SK-N-SH (cell line): Measurements from ENCODE around the gene FOXO1. TPM values are rescaled to one million over a fixed set of nuclear protein-coding genes. Genes with fewer than 3 reads are reported as not detected.

Experiments used
- CTCF ChIA-PET: fragments of 300-600, 350-600 bp; formaldehyde crosslinking; extraction: SDS; loops from one replicate; lab custom pipeline; 2021; lab: Yijun Ruan, JAX
- POLR2A ChIA-PET: fragments of 350-600 bp; sonication (Branson Sonifier 250); formaldehyde crosslinking; extraction: SDS; loops from one replicate; lab custom pipeline; 2020; ENCODE audit warnings: antibody characterized with exemption, inconsistent platforms; lab: Yijun Ruan, JAX
- DNase-seq: peaks from one replicate; pipeline ENCODE4 v3.0.0; 2012
- H2AFZ ChIP-seq: fragments of 200-600 bp; sonication (generic); 2 replicates; pipeline ENCODE4 v1.8.1; 2016; ENCODE audit warnings: antibody characterized with exemption, mild to moderate bottlenecking, low read depth
- H3F3A ChIP-seq: fragments of 200-600 bp; sonication (generic); replicated peaks from 2 replicates; pipeline ENCODE3; 2016; ENCODE audit warnings: antibody characterized with exemption, mild to moderate bottlenecking; ENCODE audit not compliant: insufficient read depth
- H3K27ac ChIP-seq, 2 experiments: fragments of 200-500 bp in 1 of 2; fragments of 200-600 bp in 1 of 2; sonication (Bioruptor generic) in 1 of 2; sonication (generic), shearing (Covaris generic) in 1 of 2; 2 replicates each; pipeline versions ENCODE4 v1.5.1 to v1.6.1; 2014 to 2016; ENCODE audit warnings: low read depth in 2 of 2, inconsistent platforms in 1 of 2, low read length in 1 of 2, mild to moderate bottlenecking in 1 of 2, mixed read lengths in 1 of 2
- H3K27me3 ChIP-seq: fragments of 200-600 bp; sonication (generic), shearing (Covaris generic); 2 replicates; pipeline ENCODE4 v1.6.1; 2016; ENCODE audit warnings: mixed run types; ENCODE audit not compliant: insufficient read depth
- H3K36me3 ChIP-seq, 2 experiments: fragments of 200-500 bp in 1 of 2; fragments of 200-600 bp in 1 of 2; sonication (Bioruptor generic) in 1 of 2; sonication (generic) in 1 of 2; replicated peaks in 1 of 2; 2 replicates each; pipeline versions ENCODE3 to v1.5.1; 2014 to 2016; ENCODE audit warnings: low read length in 1 of 2, mild to moderate bottlenecking in 1 of 2; ENCODE audit not compliant: insufficient read depth in 2 of 2, control insufficient read depth in 1 of 2
- H3K4me1 ChIP-seq, 2 experiments: fragments of 200-500 bp in 1 of 2; fragments of 200-600 bp in 1 of 2; sonication (Bioruptor generic) in 1 of 2; sonication (generic), shearing (Covaris generic) in 1 of 2; 2 replicates each; pipeline versions ENCODE4 v1.5.1 to v1.6.1; 2014 to 2016; ENCODE audit warnings: low read depth in 1 of 2, low read length in 1 of 2, mixed run types in 1 of 2; ENCODE audit not compliant: insufficient read depth in 2 of 2, control insufficient read depth in 1 of 2
- H3K4me2 ChIP-seq: fragments of 200-600 bp; sonication (generic), shearing (Covaris generic); 2 replicates; pipeline ENCODE4 v1.6.1; 2017; ENCODE audit warnings: mixed run types
- H3K4me3 ChIP-seq, 2 experiments: fragments of 200-500 bp in 1 of 2; fragments of 200-600 bp in 1 of 2; sonication (Bioruptor generic) in 1 of 2; sonication (generic), shearing (Covaris generic) in 1 of 2; 2 replicates each; pipeline versions ENCODE4 v1.5.1 to v1.8.1; 2014 to 2016; ENCODE audit warnings: low read depth in 2 of 2, inconsistent platforms in 1 of 2, low read length in 1 of 2, mild to moderate bottlenecking in 1 of 2, mixed read lengths in 1 of 2, moderate library complexity in 1 of 2
- H3K79me2 ChIP-seq: fragments of 200-600 bp; sonication (generic); 2 replicates; pipeline ENCODE4 v1.8.1; 2017; ENCODE audit warnings: mild to moderate bottlenecking; ENCODE audit not compliant: insufficient read depth
- H3K9ac ChIP-seq: fragments of 200-600 bp; sonication (generic); 2 replicates; pipeline ENCODE4 v1.6.1; 2017; ENCODE audit warnings: mixed run types
- H3K9me2 ChIP-seq: fragments of 200-600 bp; sonication (generic); 2 replicates; pipeline ENCODE4 v1.6.1; 2017; ENCODE audit warnings: mixed run types
- H3K9me3 ChIP-seq: fragments of 200-600 bp; sonication (generic); 2 replicates; pipeline ENCODE4 v1.6.1; 2017; ENCODE audit warnings: mixed run types, mild to moderate bottlenecking, moderate library complexity
- H4K20me1 ChIP-seq: fragments of 200-600 bp; sonication (generic); 2 replicates; pipeline ENCODE4 v1.6.1; 2017; ENCODE audit warnings: mild to moderate bottlenecking, mixed run types; ENCODE audit not compliant: insufficient read depth
- EP300 ChIP-seq, 2 experiments: IDR thresholded peaks; 2 replicates each; pipeline versions ENCODE4 v1.4.0 to v1.6.1; 2012; ENCODE audit warnings: borderline replicate concordance in 1 of 2, low read depth in 1 of 2, low read length in 1 of 2
- FOSL2 ChIP-seq: IDR thresholded peaks from 2 replicates; pipeline ENCODE4 v1.4.0; 2012; ENCODE audit warnings: low read depth, mild to moderate bottlenecking, moderate library complexity, borderline replicate concordance
- FOXM1 ChIP-seq: IDR thresholded peaks from 2 replicates; pipeline ENCODE4 v1.4.0; 2012; ENCODE audit warnings: low read depth, mild to moderate bottlenecking
- GATA2 ChIP-seq: sonication (generic); formaldehyde crosslinking; IDR thresholded peaks from 2 replicates; pipeline ENCODE4 v1.5.0; 2020; ENCODE audit warnings: mild to moderate bottlenecking, missing genetic modification reagents
- MEF2A ChIP-seq: IDR thresholded peaks from 2 replicates; pipeline ENCODE4 v1.4.0; 2012; ENCODE audit warnings: low read depth, borderline replicate concordance
- MXI1 ChIP-seq: IDR thresholded peaks from 2 replicates; pipeline ENCODE4 v1.6.1; 2012; ENCODE audit warnings: mild to moderate bottlenecking, low read depth, low read length, improper control_type of control experiment
- NFIC ChIP-seq: IDR thresholded peaks from 2 replicates; pipeline ENCODE4 v1.4.0; 2012; ENCODE audit warnings: borderline replicate concordance
- POLR2AphosphoS5 ChIP-seq: IDR thresholded peaks from 2 replicates; pipeline ENCODE4 v1.6.1; 2012; ENCODE audit warnings: low read depth, low read length
- SMC3 ChIP-seq: IDR thresholded peaks from 2 replicates; pipeline ENCODE4 v1.6.1; 2012; ENCODE audit warnings: low read depth, low read length, improper control_type of control experiment
- TCF12 ChIP-seq: IDR thresholded peaks from 2 replicates; pipeline ENCODE4 v1.4.0; 2012
- WGBS: methylation state at CpG from one replicate; pipeline ENCODE4 v1.1.6; 2017; ENCODE audit warnings: low lambda C conversion rate; 5-methylcytosine and 5-hydroxymethylcytosine counted together
- polyA plus RNA-seq, 3 experiments: library from polyadenylated mRNA; depleted of rRNA; stranded (reverse); fragments of >200 nt; gene quantifications; 2 replicates each; pipeline ENCODE4 v1.2.3, GENCODE V29; 2012
- TF ChIP-seq, protein P1 (sequence below): fragments of 200-600 bp; sonication (generic); IDR thresholded peaks from 2 replicates; pipeline ENCODE4 v1.6.1; 2017; ENCODE audit warnings: antibody characterized with exemption, mild to moderate bottlenecking, moderate library complexity
- TF ChIP-seq, protein P2 (sequence below): fragments of 150-350 bp; IDR thresholded peaks from 2 replicates; pipeline ENCODE4 v1.6.1; 2016; ENCODE audit warnings: mild to moderate bottlenecking, low read depth, low read length
- TF ChIP-seq, protein P3 (sequence below): IDR thresholded peaks from 2 replicates; pipeline ENCODE4 v1.4.0; 2012; ENCODE audit warnings: low read depth
- TF ChIP-seq, protein P4 (sequence below): IDR thresholded peaks from 2 replicates; pipeline ENCODE4 v1.4.0; 2012; ENCODE audit warnings: low read depth, borderline replicate concordance

Gene FOXO1
- polyA plus RNA-seq, 1 of the 3 experiments (the other 2 are of a cell fraction), result 1.8 TPM

DNA sequence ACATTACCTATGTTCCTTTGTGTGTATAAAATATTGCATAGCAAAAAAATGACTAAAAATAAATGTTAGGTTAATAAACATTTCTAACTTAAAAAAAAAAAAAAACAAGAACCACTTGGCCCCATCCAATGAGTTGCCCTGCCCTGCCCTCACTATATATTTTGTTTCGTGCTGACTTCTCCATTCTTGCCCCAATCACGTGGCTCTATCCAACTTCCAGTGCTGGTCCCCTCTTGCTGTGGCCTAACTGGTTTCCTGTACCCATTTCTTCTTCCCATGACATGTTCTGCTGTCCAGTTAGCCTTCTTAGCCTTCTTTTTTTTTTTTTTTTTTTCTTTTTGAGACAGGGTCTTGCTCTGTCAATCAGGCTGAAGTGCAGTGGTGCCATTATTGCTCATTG, 151.6 kb downstream of the FOXO1 start:
- Histone ChIP-seq H3K79me2 (no peaks in the 10 kb centered on the region), H4K20me1 (no peaks in the 10 kb centered on the region), H3K9me2 (no peaks in the 10 kb centered on the region), H3K4me1 (peaks cover 0 to 3% of the 10 kb centered on the region in 2 experiments; a peak in 1 of 4 replicates), H3K4me2 (no peak overlapping the region), H3K27ac (no peak overlapping the region), H2AFZ (no peak overlapping the region), H3K9ac (no peak overlapping the region), H3K36me3 (no peaks in the 10 kb centered on the region), H3K9me3 (no peaks in the 10 kb centered on the region), H3K27me3 (no peaks in the 10 kb centered on the region)
- no peak for DNase-seq
- WGBS, result 56% methylated on average over 2 of the region's 2 CpGs
- CTCF ChIA-PET, result no interaction called here
- TF ChIP-seq FOSL2, result no peak
- TF ChIP-seq, protein P1, sequence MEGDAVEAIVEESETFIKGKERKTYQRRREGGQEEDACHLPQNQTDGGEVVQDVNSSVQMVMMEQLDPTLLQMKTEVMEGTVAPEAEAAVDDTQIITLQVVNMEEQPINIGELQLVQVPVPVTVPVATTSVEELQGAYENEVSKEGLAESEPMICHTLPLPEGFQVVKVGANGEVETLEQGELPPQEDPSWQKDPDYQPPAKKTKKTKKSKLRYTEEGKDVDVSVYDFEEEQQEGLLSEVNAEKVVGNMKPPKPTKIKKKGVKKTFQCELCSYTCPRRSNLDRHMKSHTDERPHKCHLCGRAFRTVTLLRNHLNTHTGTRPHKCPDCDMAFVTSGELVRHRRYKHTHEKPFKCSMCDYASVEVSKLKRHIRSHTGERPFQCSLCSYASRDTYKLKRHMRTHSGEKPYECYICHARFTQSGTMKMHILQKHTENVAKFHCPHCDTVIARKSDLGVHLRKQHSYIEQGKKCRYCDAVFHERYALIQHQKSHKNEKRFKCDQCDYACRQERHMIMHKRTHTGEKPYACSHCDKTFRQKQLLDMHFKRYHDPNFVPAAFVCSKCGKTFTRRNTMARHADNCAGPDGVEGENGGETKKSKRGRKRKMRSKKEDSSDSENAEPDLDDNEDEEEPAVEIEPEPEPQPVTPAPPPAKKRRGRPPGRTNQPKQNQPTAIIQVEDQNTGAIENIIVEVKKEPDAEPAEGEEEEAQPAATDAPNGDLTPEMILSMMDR, result no peak
- TF ChIP-seq GATA2, result no peak
- TF ChIP-seq MEF2A, result no peak
- TF ChIP-seq EP300 (IDR thresholded peaks at IDR 0.05; ENCODE audit: borderline replicate concordance in 1 of 2, low read depth in 1 of 2, low read length in 1 of 2), result no peak
- TF ChIP-seq, protein P2, sequence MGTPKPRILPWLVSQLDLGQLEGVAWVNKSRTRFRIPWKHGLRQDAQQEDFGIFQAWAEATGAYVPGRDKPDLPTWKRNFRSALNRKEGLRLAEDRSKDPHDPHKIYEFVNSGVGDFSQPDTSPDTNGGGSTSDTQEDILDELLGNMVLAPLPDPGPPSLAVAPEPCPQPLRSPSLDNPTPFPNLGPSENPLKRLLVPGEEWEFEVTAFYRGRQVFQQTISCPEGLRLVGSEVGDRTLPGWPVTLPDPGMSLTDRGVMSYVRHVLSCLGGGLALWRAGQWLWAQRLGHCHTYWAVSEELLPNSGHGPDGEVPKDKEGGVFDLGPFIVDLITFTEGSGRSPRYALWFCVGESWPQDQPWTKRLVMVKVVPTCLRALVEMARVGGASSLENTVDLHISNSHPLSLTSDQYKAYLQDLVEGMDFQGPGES, result no peak
- no peak for TF ChIP-seq MXI1
- TF ChIP-seq SMC3, result no peak
- TF ChIP-seq, protein P3, sequence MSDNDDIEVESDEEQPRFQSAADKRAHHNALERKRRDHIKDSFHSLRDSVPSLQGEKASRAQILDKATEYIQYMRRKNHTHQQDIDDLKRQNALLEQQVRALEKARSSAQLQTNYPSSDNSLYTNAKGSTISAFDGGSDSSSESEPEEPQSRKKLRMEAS, result no peak
- no peak for TF ChIP-seq FOXM1
- TF ChIP-seq, protein P4, sequence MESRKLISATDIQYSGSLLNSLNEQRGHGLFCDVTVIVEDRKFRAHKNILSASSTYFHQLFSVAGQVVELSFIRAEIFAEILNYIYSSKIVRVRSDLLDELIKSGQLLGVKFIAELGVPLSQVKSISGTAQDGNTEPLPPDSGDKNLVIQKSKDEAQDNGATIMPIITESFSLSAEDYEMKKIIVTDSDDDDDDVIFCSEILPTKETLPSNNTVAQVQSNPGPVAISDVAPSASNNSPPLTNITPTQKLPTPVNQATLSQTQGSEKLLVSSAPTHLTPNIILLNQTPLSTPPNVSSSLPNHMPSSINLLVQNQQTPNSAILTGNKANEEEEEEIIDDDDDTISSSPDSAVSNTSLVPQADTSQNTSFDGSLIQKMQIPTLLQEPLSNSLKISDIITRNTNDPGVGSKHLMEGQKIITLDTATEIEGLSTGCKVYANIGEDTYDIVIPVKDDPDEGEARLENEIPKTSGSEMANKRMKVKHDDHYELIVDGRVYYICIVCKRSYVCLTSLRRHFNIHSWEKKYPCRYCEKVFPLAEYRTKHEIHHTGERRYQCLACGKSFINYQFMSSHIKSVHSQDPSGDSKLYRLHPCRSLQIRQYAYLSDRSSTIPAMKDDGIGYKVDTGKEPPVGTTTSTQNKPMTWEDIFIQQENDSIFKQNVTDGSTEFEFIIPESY, result no peak
- TF ChIP-seq NFIC, result no peak
- no peak for TF ChIP-seq POLR2AphosphoS5
- no peak for TF ChIP-seq TCF12
- TF ChIP-seq, all 33 proteins: peak for 0
- Histone ChIP-seq H3K4me3 (no peak overlapping the region), H3F3A (no peaks in the 10 kb centered on the region)
- POLR2A ChIA-PET, result no interaction called here
